Measurements from ENCODE around the gene HOOK2.

Gene HOOK2

GRCh38 chr19:12806242-12807081 lies 31.1 kb upstream of the HOOK2 start, which contains the start of gene RNASEH2A:
Gene RNASEH2A (plus strand): TSS chr19:12806584. CDS start chr19:12806674, 90 bp downstream.
- peak; percentile 94 for DNase-seq
- Histone ChIP-seq H3K4me1 (ENCODE audit: control insufficient read depth, low read depth, low read length) (peaks cover 3% of the 10 kb centered on the region), H2BK120ac (ENCODE audit: low read depth, low read length) (no peak within 1 kb of the TSS), H4K5ac (ENCODE audit: low read length) (no peak within 1 kb of the TSS), H3K9ac (ENCODE audit: low read length) (peak within 1 kb of the TSS; percentile 94), H3K18ac (ENCODE audit: low read length) (no peak within 1 kb of the TSS), H4K8ac (ENCODE audit: low read depth, low read length) (peak within 1 kb of the TSS; percentile 83), H2BK15ac (replicated peaks; ENCODE audit: low read depth) (no peak within 1 kb of the TSS), H3K79me2 (ENCODE audit: control insufficient read depth, insufficient read depth, low read length) (peaks cover 3% of the 10 kb centered on the region), H3K36me3 (ENCODE audit: control insufficient read depth, insufficient read depth, low read length) (peaks cover 4% of the 10 kb centered on the region), H3K79me1 (ENCODE audit: low read length) (peaks cover 7% of the 10 kb centered on the region), H3K4ac (ENCODE audit: low read depth, low read length) (peak within 1 kb of the TSS; percentile 22), H2AK5ac (ENCODE audit: low read length) (peak within 1 kb of the TSS; percentile 61), H3K56ac (ENCODE audit: low read length) (peak within 1 kb of the TSS; percentile 99), H2BK5ac (ENCODE audit: low read length) (peak within 1 kb of the TSS; percentile 70), H3K23ac (ENCODE audit: low read length) (no peak within 1 kb of the TSS), H3K27me3 (ENCODE audit: insufficient read depth, low read length, poor library complexity) (no peaks in the 10 kb centered on the region), H3K27ac (ENCODE audit: low read depth, low read length) (no peak within 1 kb of the TSS), H3K4me2 (ENCODE audit: low read length) (peak within 1 kb of the TSS; percentile 88), H3K4me3 (ENCODE audit: low read length) (peak within 1 kb of the TSS; percentile 77)
- no CpG with 5 or more reads among the region's 66 CpGs for WGBS (ENCODE audit: extremely low coverage, insufficient coverage, low lambda C conversion rate)

- no peak overlapping the region for H2BK5ac ChIP-seq (ENCODE audit: low read length)
- no peak overlapping the region for H3K4me3 ChIP-seq (ENCODE audit: low read length)
- no peak overlapping the region for H3K9ac ChIP-seq (ENCODE audit: low read length)
- no peak overlapping the region for H4K8ac ChIP-seq (ENCODE audit: low read depth, low read length)
- H3K4ac ChIP-seq (ENCODE audit: low read depth, low read length) = no peak overlapping the region
- H3K79me2 ChIP-seq (ENCODE audit: control insufficient read depth, insufficient read depth, low read length) = peaks cover 5% of the 10 kb centered on the region
- H3K18ac ChIP-seq (ENCODE audit: low read length) = no peak overlapping the region
- H3K27me3 ChIP-seq (ENCODE audit: insufficient read depth, low read length, poor library complexity) = no peaks in the 10 kb centered on the region
- no peak overlapping the region for H3K56ac ChIP-seq (ENCODE audit: low read length)
- no peak overlapping the region for H3K23ac ChIP-seq (ENCODE audit: low read length)
- no peak overlapping the region for H2AK5ac ChIP-seq (ENCODE audit: low read length)
- H3K79me1 ChIP-seq (ENCODE audit: low read length) = peaks cover 12% of the 10 kb centered on the region
- H3K4me1 ChIP-seq (ENCODE audit: control insufficient read depth, low read depth, low read length) = peaks cover 5% of the 10 kb centered on the region
- no peak overlapping the region for H4K5ac ChIP-seq (ENCODE audit: low read length)
- no peak overlapping the region for H2BK15ac ChIP-seq (replicated peaks; ENCODE audit: low read depth)
- no peak overlapping the region for H2BK120ac ChIP-seq (ENCODE audit: low read depth, low read length)
- no CpG with 5 or more reads among the region's 26 CpGs for WGBS (ENCODE audit: extremely low coverage, insufficient coverage, low lambda C conversion rate)
- no peak overlapping the region for H3K27ac ChIP-seq (ENCODE audit: low read depth, low read length)
- DNase-seq = no peak
- peaks cover 4% of the 10 kb centered on the region for H3K36me3 ChIP-seq (ENCODE audit: control insufficient read depth, insufficient read depth, low read length)
- no peak overlapping the region for H3K4me2 ChIP-seq (ENCODE audit: low read length)
Observed at GRCh38 chr19:12804051-12804450, 28.7 kb upstream of the HOOK2 start.

GRCh38 chr19:12802267-12803106 lies 27.1 kb upstream of the HOOK2 start:
- Histone ChIP-seq H3K27ac (ENCODE audit: low read depth, low read length) (no peak overlapping the region), H3K4ac (ENCODE audit: low read depth, low read length) (no peak overlapping the region), H2AK5ac (ENCODE audit: low read length) (no peak overlapping the region), H3K79me2 (ENCODE audit: control insufficient read depth, insufficient read depth, low read length) (peaks cover 5% of the 10 kb centered on the region), H3K9ac (ENCODE audit: low read length) (peak overlapping the region; percentile 37), H2BK5ac (ENCODE audit: low read length) (no peak overlapping the region), H3K36me3 (ENCODE audit: control insufficient read depth, insufficient read depth, low read length) (peaks cover 2% of the 10 kb centered on the region), H2BK120ac (ENCODE audit: low read depth, low read length) (no peak overlapping the region), H3K23ac (ENCODE audit: low read length) (no peak overlapping the region), H4K5ac (ENCODE audit: low read length) (no peak overlapping the region), H3K56ac (ENCODE audit: low read length) (peak overlapping the region; percentile 99), H3K4me3 (ENCODE audit: low read length) (no peak overlapping the region), H4K8ac (ENCODE audit: low read depth, low read length) (no peak overlapping the region), H3K4me1 (ENCODE audit: control insufficient read depth, low read depth, low read length) (peaks cover 5% of the 10 kb centered on the region), H3K18ac (ENCODE audit: low read length) (no peak overlapping the region), H3K79me1 (ENCODE audit: low read length) (peaks cover 12% of the 10 kb centered on the region), H3K27me3 (ENCODE audit: insufficient read depth, low read length, poor library complexity) (no peaks in the 10 kb centered on the region), H3K4me2 (ENCODE audit: low read length) (peak overlapping the region; percentile 91), H2BK15ac (replicated peaks; ENCODE audit: low read depth) (no peak overlapping the region)
- no peak for DNase-seq
- WGBS (ENCODE audit: extremely low coverage, insufficient coverage, low lambda C conversion rate) = no CpG with 5 or more reads among the region's 22 CpGs

GRCh38 chr19:12801466-12802266 lies 26.3 kb upstream of the HOOK2 start, which contains the start of the genes PRDX2 and THSD8:
Gene PRDX2 (minus strand): TSS chr19:12801800. CDS start chr19:12801261, 539 bp downstream.
Gene THSD8 (plus strand): TSS chr19:12802069. CDS start chr19:12802072, 3 bp downstream.
- Histone ChIP-seq H3K4me1 (ENCODE audit: control insufficient read depth, low read depth, low read length) (peaks cover 2% of the 10 kb centered on the region), H2BK120ac (ENCODE audit: low read depth, low read length) (no peak within 1 kb of the TSS), H3K79me1 (ENCODE audit: low read length) (peaks cover 5% of the 10 kb centered on the region), H3K27me3 (ENCODE audit: insufficient read depth, low read length, poor library complexity) (no peaks in the 10 kb centered on the region), H3K79me2 (ENCODE audit: control insufficient read depth, insufficient read depth, low read length) (peaks cover 3% of the 10 kb centered on the region), H3K9ac (ENCODE audit: low read length) (peak within 1 kb of the TSS; percentile 99), H3K4ac (ENCODE audit: low read depth, low read length) (peak within 1 kb of the TSS; percentile 11), H3K23ac (ENCODE audit: low read length) (no peak within 1 kb of the TSS), H3K18ac (ENCODE audit: low read length) (peak within 1 kb of the TSS; percentile 11), H3K4me2 (ENCODE audit: low read length) (peak within 1 kb of the TSS; percentile 91), H3K36me3 (ENCODE audit: control insufficient read depth, insufficient read depth, low read length) (peaks cover 2% of the 10 kb centered on the region), H3K56ac (ENCODE audit: low read length) (peak within 1 kb of the TSS; percentile 99), H3K27ac (ENCODE audit: low read depth, low read length) (no peak within 1 kb of the TSS), H2AK5ac (ENCODE audit: low read length) (no peak within 1 kb of the TSS), H3K4me3 (ENCODE audit: low read length) (peak within 1 kb of the TSS; percentile 97), H4K5ac (ENCODE audit: low read length) (no peak within 1 kb of the TSS), H2BK15ac (replicated peaks; ENCODE audit: low read depth) (no peak within 1 kb of the TSS), H2BK5ac (ENCODE audit: low read length) (peak within 1 kb of the TSS; percentile 27), H4K8ac (ENCODE audit: low read depth, low read length) (no peak within 1 kb of the TSS)
- peak; percentile 79 for DNase-seq
- WGBS (ENCODE audit: extremely low coverage, insufficient coverage, low lambda C conversion rate) = no CpG with 5 or more reads among the region's 78 CpGs

- Histone ChIP-seq H3K36me3 (ENCODE audit: control insufficient read depth, insufficient read depth, low read length) (peaks cover 2% of the 10 kb centered on the region), H3K4ac (ENCODE audit: low read depth, low read length) (peak overlapping the region; percentile 11), H2AK5ac (ENCODE audit: low read length) (no peak overlapping the region), H2BK15ac (replicated peaks; ENCODE audit: low read depth) (no peak overlapping the region), H4K5ac (ENCODE audit: low read length) (no peak overlapping the region), H3K4me2 (ENCODE audit: low read length) (peak overlapping the region; percentile 91), H3K79me1 (ENCODE audit: low read length) (peaks cover 5% of the 10 kb centered on the region), H3K27me3 (ENCODE audit: insufficient read depth, low read length, poor library complexity) (no peaks in the 10 kb centered on the region), H3K4me3 (ENCODE audit: low read length) (peak overlapping the region; percentile 97), H3K23ac (ENCODE audit: low read length) (no peak overlapping the region), H3K56ac (ENCODE audit: low read length) (peak overlapping the region; percentile 99), H3K79me2 (ENCODE audit: control insufficient read depth, insufficient read depth, low read length) (peaks cover 3% of the 10 kb centered on the region), H2BK120ac (ENCODE audit: low read depth, low read length) (no peak overlapping the region), H3K4me1 (ENCODE audit: control insufficient read depth, low read depth, low read length) (peaks cover 4% of the 10 kb centered on the region), H2BK5ac (ENCODE audit: low read length) (peak overlapping the region; percentile 27), H3K18ac (ENCODE audit: low read length) (peak overlapping the region; percentile 11), H4K8ac (ENCODE audit: low read depth, low read length) (no peak overlapping the region), H3K27ac (ENCODE audit: low read depth, low read length) (no peak overlapping the region), H3K9ac (ENCODE audit: low read length) (peak overlapping the region; percentile 99)
- no peak for DNase-seq
- no CpG with 5 or more reads among the region's 38 CpGs for WGBS (ENCODE audit: extremely low coverage, insufficient coverage, low lambda C conversion rate)
Observed at GRCh38 chr19:12800923-12801465, 25.6 kb upstream of the HOOK2 start.
